HG02610 (cell line): Measurements from ENCODE around the gene NOPCHAP1.
A peak's percentile ranks its signal among the peaks of the same experiment; 100 is the strongest.
"Not testable (repeated sequence)": the region's sequence is repeated elsewhere in the genome, so short reads cannot be mapped to it uniquely, and the experiment has no call there.

Source experiments
- ATAC-seq: cut with Tn5 transposase; IDR thresholded peaks from one replicate; pipeline ENCODE4 v1.9.1; 2021; ENCODE audit warnings: mild to moderate bottlenecking, moderate library complexity; ENCODE audit not compliant: unreplicated experiment

NOPCHAP1 gene

GRCh38 chr12:104964167-104964855 lies 21.8 kb upstream of the NOPCHAP1 start:
- ATAC-seq = no peak

GRCh38 chr12:104964856-104965205 lies 21.3 kb upstream of the NOPCHAP1 start:
- ATAC-seq = no peak

- ATAC-seq = peak; percentile 80
These were observed 19.4 kb upstream of the NOPCHAP1 start for GRCh38 chr12:104966677-104967076.

- ATAC-seq = no peak
These were observed 16.8 kb upstream of the NOPCHAP1 start for GRCh38 chr12:104969343-104969742.

- ATAC-seq = no peak
These were observed 14.8 kb upstream of the NOPCHAP1 start for GRCh38 chr12:104971306-104971705.

GRCh38 chr12:104973250-104973649 lies 12.9 kb upstream of the NOPCHAP1 start:
- ATAC-seq = no peak

- ATAC-seq = peak; percentile 99
These were observed 11.4 kb upstream of the NOPCHAP1 start for GRCh38 chr12:104974626-104975290.

GRCh38 chr12:104975587-104976343 lies 10.4 kb upstream of the NOPCHAP1 start:
- no peak for ATAC-seq

- ATAC-seq = no peak
These were observed 9.4 kb upstream of the NOPCHAP1 start for GRCh38 chr12:104976703-104977102.

- not testable (repeated sequence) for ATAC-seq
These were observed 8.4 kb upstream of the NOPCHAP1 start for GRCh38 chr12:104977688-104978087.

- ATAC-seq = no peak
These were observed 910 bp upstream of the NOPCHAP1 start for GRCh38 chr12:104985206-104985605.

- ATAC-seq = no peak
These were observed 4.8 kb downstream of the NOPCHAP1 start for GRCh38 chr12:104990950-104991349.

- no peak for ATAC-seq
These were observed 5.5 kb downstream of the NOPCHAP1 start for GRCh38 chr12:104991565-104992128.

- no peak for ATAC-seq
These were observed 8.2 kb downstream of the NOPCHAP1 start for GRCh38 chr12:104994336-104994735.

GRCh38 chr12:104997541-104997940 lies 11.4 kb downstream of the NOPCHAP1 start:
- no peak for ATAC-seq

GRCh38 chr12:104998423-104999346 lies 12.6 kb downstream of the NOPCHAP1 start:
- no peak for ATAC-seq

- ATAC-seq = no peak
These were observed 13.2 kb downstream of the NOPCHAP1 start for GRCh38 chr12:104999347-104999685.

GRCh38 chr12:105001476-105001875 lies 15.4 kb downstream of the NOPCHAP1 start:
- ATAC-seq = no peak

- ATAC-seq = no peak
These were observed 27.8 kb downstream of the NOPCHAP1 start for GRCh38 chr12:105013892-105014291.

GRCh38 chr12:105014603-105015002 lies 28.5 kb downstream of the NOPCHAP1 start:
- no peak for ATAC-seq

GRCh38 chr12:105015543-105015942 lies 29.4 kb downstream of the NOPCHAP1 start:
- no peak for ATAC-seq
